ENCODE results near the gene INHBA. TPM values are rescaled to one million over a fixed set of nuclear protein-coding genes. Genes with fewer than 3 reads are reported as not detected.

INHBA gene
- total RNA-seq, 4 donors from 2014 or later: 0.05 to 0.62 (median 0.41) TPM

GRCh38 chr7:41705109-41705901 lies 2.4 kb upstream of the INHBA start:
- ATAC-seq (peak; percentile 41 to 68), DNase-seq (peak; percentile 27 to 55)
- peaks cover 3 to 14% (median 7%) of the 10 kb centered on the region in 3 donors for H3K27me3 ChIP-seq
- intact Hi-C loops (cut with DNase I; ENCODE audit: low total_unique reads): no loop called here
- TF ChIP-seq CTCF (IDR thresholded peaks at IDR 0.05 in 4 of 5, conservative IDR thresholded peaks at IDR 0.05 in 1 of 5) (peak in 2 of 5 experiments; percentile 14), POLR2A (IDR thresholded peaks at IDR 0.05) (no peak)
- peak overlapping the region; percentile 20 to 54 (median 32) for H3K27ac ChIP-seq
- peaks cover 5 to 12% of the 10 kb centered on the region in 2 donors for H3K4me1 ChIP-seq
- H3K4me3 ChIP-seq: peak overlapping the region; percentile 50 to 53 (median 53)
- H3K36me3 ChIP-seq: no peaks in the 10 kb centered on the region
- H3K9me3 ChIP-seq: no peaks in the 10 kb centered on the region
- in situ Hi-C loops (cut with MboI; ENCODE audit: low sequenced_read_pairs in 4 of 4): no loop called here

GRCh38 chr7:41701068-41701941 lies 1.6 kb downstream of the INHBA start:
- H3K4me3 ChIP-seq: no peak overlapping the region
- peak overlapping the region in 2 of 4 donors; percentile 13 to 28 for H3K27ac ChIP-seq
- DNase-seq (no peak), ATAC-seq (no peak)
- H3K9me3 ChIP-seq: no peaks in the 10 kb centered on the region
- H3K36me3 ChIP-seq: no peaks in the 10 kb centered on the region
- in situ Hi-C loops (cut with MboI; ENCODE audit: low sequenced_read_pairs in 4 of 4) (no loop called here), intact Hi-C loops (cut with DNase I; ENCODE audit: low total_unique reads) (no loop called here)
- H3K4me1 ChIP-seq: peaks cover 5 to 17% of the 10 kb centered on the region in 2 donors
- TF ChIP-seq POLR2A (IDR thresholded peaks at IDR 0.05) (no peak), CTCF (IDR thresholded peaks at IDR 0.05 in 4 of 5, conservative IDR thresholded peaks at IDR 0.05 in 1 of 5) (no peak)
- peaks cover 7 to 14% (median 9%) of the 10 kb centered on the region in 3 donors for H3K27me3 ChIP-seq

GRCh38 chr7:41700044-41700471 lies 2.8 kb downstream of the INHBA start:
- in situ Hi-C loops (cut with MboI; ENCODE audit: low sequenced_read_pairs in 4 of 4) (no loop called here), intact Hi-C loops (cut with DNase I; ENCODE audit: low total_unique reads) (no loop called here)
- ATAC-seq: no peak
- DNase-seq: no peak
- Histone ChIP-seq H3K27ac (peak overlapping the region in 3 of 4 donors; percentile 39 to 57 (median 47)), H3K27me3 (peaks cover 3 to 14% (median 9%) of the 10 kb centered on the region in 3 donors), H3K9me3 (no peaks in the 10 kb centered on the region), H3K36me3 (no peaks in the 10 kb centered on the region), H3K4me1 (peaks cover 0 to 8% of the 10 kb centered on the region in 2 donors), H3K4me3 (peak overlapping the region; percentile 30 to 44 (median 38))
- no peak for TF ChIP-seq CTCF (IDR thresholded peaks at IDR 0.05 in 4 of 5, conservative IDR thresholded peaks at IDR 0.05 in 1 of 5)
- no peak for TF ChIP-seq POLR2A (IDR thresholded peaks at IDR 0.05)

GRCh38 chr7:41699516-41699915 lies 3.4 kb downstream of the INHBA start:
- TF ChIP-seq POLR2A (IDR thresholded peaks at IDR 0.05): no peak
- TF ChIP-seq CTCF (IDR thresholded peaks at IDR 0.05 in 4 of 5, conservative IDR thresholded peaks at IDR 0.05 in 1 of 5): no peak
- intact Hi-C loops (cut with DNase I; ENCODE audit: low total_unique reads): no loop called here
- Histone ChIP-seq H3K36me3 (no peaks in the 10 kb centered on the region), H3K4me1 (peaks cover 0 to 6% of the 10 kb centered on the region in 2 donors), H3K27me3 (peaks cover 3 to 14% (median 9%) of the 10 kb centered on the region in 3 donors), H3K4me3 (peak overlapping the region in 3 of 4 donors; percentile 35 to 44 (median 41)), H3K27ac (peak overlapping the region; percentile 33 to 57 (median 43)), H3K9me3 (no peaks in the 10 kb centered on the region)
- DNase-seq (no peak), ATAC-seq (no peak)
- in situ Hi-C loops (cut with MboI; ENCODE audit: low sequenced_read_pairs in 4 of 4): loop anchor here in 1 of 4 donors (25.0 kb wide), 1 partner anchor 1362 kb away; no protein-coding TSS in a partner anchor
